GM18499 (cell line): ENCODE measurements around the gene MCUB.
"Not testable (repeated sequence)": the region's sequence is repeated elsewhere in the genome, so short reads cannot be mapped to it uniquely, and the experiment has no call there.

Source experiments
- ATAC-seq: cut with Tn5 transposase; IDR thresholded peaks from one replicate; pipeline ENCODE4 v1.9.1; 2021; ENCODE audit warnings: moderate number of reproducible peaks; ENCODE audit not compliant: insufficient read depth, unreplicated experiment

Gene MCUB

GRCh38 chr4:109559983-109560686, at the start of gene MCUB:
Gene MCUB, plus strand, starts transcription at chr4:109560246. Its CDS starts 92 bp downstream, at chr4:109560338.
- peak; percentile 62 for ATAC-seq

GRCh38 chr4:109510687-109511086, 49.4 kb upstream of the MCUB start:
- ATAC-seq = no peak

DNA sequence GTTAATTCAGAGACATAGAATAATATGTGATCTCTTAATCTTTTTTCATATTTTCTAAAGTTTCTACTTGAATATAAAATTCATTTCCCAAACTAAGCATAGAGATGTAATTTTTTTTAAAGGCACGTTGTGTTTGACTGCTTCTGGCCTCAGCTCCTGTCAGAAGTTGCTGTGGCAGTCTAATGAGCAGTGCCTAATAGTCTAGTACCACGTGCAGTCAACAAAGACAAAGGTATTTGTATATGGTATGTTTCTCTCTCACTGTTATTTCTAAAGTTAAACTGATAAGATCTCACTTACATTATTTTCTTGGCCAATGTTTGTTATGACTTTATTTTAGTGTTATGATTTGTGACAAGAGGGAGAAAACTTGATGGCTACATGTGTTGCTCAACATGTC, 48.6 kb upstream of the MCUB start:
- ATAC-seq = no peak

GRCh38 chr4:109513368-109513767, 46.7 kb upstream of the MCUB start:
- ATAC-seq = not testable (repeated sequence)

- ATAC-seq = no peak
These were observed 27.9 kb upstream of the MCUB start for GRCh38 chr4:109532182-109532581.

GRCh38 chr4:109545401-109545800, 14.6 kb upstream of the MCUB start:
- ATAC-seq = no peak

- no peak for ATAC-seq
These were observed 12.7 kb upstream of the MCUB start for GRCh38 chr4:109547394-109547793.

DNA sequence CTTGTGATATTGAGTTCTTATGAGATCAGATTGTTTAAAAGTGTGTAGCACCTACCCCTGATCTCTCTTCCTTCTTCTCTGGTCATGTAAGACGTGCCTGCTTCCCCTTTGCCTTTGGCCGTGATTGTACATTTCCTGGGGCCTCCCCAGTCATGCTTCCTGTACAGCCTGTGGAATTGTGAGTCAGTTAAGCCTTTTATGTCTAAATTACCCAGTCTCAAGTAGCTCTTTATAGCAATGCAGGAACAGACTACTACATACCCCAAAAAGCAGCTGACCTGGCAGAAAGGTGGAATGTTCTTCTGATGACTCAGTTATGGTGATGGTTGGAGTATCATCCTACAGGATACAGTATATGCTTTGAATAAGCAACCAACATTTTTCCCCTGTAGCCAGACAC, 11.4 kb upstream of the MCUB start:
- ATAC-seq = no peak

DNA sequence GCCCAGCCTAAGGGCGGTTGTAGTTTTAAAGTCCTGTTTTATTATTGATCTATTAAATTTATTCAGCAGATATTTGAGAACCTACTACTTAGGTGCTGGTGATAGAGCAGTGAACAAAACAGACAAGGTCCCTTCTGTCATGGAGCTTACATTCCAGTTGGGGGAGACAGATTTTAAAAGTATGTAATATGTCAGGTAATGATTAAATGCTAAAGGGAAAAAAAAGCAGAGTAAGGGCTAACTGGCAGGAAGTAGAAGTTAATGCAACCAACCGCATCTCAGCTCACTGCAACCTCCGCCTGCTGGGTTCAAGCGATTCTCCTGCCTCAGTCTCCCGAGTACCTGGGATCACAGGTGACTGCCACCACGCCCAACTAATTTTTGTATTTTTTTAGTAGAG, 7.8 kb upstream of the MCUB start:
- ATAC-seq = no peak

GRCh38 chr4:109553130-109553529, 6.9 kb upstream of the MCUB start:
- ATAC-seq = no peak

GRCh38 chr4:109554971-109555370, 5.1 kb upstream of the MCUB start:
- ATAC-seq = no peak

GRCh38 chr4:109557433-109557832, 2.6 kb upstream of the MCUB start:
- ATAC-seq = no peak

DNA sequence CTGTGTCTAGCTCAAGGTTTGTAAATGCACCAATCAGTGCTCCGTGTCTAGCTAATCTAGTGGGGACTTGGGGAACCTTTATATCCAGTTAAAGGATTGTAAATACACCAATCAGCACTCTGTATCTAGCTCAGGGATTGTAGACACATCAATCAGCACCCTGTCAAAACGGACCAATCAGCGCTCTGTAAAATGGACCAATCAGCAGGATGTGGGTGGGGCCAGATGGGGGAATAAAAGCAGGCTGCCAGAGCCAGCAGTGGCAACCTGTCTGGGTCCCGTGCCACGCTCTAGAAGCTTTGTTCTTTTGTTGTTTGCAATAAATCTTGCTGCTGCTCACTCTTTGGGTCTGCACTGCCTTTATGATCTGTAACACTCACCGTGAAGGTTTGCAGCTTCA, 2.0 kb upstream of the MCUB start:
- ATAC-seq = not testable (repeated sequence)

- peak; percentile 18 for ATAC-seq
These were observed 442 bp upstream of the MCUB start for GRCh38 chr4:109559625-109559982.

GRCh38 chr4:109560687-109561461, 828 bp downstream of the MCUB start:
- peak; percentile 52 for ATAC-seq

DNA sequence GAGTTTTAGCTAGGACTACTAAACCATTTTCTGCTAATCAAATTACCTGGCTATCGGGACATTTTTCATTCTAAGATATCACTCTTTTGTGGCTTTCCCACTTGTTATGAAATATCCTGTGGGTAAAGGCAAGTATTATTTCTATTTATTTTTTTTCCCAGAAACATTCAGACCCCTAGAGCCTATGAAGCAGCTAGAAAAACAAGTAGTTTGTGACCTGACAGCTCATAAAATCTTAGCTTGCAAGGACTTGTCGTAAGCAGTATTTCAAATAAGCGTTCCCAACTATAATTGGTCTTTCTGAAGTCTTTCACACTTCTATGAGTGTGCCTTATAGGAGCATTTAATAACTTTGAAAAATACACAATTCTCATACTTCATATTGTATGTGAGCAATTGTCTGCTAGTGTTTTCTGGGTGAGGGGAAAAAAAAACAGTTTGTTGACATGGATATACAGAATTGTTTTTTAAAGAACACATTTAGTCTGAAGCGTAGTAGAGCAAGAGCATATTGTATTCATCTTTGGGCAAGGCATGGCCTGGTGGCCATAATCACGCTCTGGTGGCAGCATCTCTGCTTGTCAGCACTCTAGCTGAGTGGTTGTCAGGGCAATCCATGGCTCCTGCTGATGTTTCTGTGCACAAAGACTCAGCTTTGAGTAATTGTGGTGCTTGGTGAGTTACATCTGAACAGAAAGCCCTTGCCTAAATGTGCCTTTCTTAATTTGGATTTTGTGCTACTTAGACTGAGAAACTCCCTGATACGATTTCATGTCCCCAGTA, 2.6 kb downstream of the MCUB start:
- no peak for ATAC-seq

DNA sequence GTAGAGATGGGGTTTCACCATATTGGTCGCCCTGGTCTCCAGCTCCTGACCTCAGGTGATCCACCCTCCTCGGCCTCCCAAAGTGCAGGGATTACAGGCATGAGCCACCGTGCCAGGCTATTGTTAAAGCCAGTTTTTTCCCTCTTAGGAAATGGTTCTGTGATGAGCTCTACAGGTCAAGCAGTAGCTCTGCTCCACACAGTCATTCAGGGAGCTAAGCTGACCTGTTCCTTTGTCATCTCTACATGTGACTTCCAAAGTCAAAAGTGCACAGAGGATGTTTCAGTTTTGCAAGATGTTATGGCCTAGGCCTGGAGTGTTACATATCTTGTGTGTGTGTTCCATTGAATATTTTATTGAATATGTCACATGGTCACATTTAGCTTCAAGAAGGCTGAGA, 11.4 kb downstream of the MCUB start:
- ATAC-seq = no peak

GRCh38 chr4:109572154-109572553, 12.1 kb downstream of the MCUB start:
- ATAC-seq = no peak

- no peak for ATAC-seq
These were observed 14.4 kb downstream of the MCUB start for GRCh38 chr4:109574443-109574850.

DNA sequence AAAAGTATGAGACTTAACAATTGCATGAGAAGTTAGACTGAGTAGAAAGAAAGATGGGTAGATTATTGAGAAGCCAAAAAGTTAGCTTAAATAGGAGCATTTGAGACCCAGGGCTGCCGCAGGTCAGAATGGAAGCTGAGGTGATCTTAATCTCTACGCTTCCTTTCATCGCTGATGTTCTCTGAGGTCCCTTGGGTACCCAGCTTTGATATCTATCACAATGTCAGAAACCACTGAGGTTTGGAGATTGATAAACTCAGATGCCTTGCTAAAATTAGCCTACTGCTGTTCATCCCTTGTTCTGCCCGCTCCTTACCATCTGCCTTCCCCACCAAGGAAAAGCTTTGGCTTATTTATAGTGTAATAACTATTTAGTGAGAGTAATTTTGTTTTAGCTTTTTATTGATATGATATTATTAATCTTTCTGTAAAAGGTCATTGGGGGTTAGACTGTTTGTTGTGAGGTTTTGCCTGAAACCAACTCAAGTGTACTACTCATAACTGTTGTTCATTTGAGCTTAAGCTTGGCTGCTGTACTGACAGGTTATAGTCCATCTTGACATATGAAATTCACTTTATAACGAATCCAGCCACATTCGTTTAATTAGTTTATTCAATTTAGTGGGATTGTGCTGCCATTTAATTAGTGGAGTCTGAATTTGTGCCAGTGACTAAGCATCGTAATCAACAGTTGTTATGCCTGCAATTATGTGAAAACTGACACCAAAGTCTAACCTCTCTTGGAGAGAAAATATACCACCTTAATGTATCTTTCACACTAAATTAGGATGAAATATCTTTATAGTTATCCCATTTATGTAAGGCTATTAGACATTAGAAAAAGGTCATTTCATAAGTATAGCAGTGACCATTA, 15.1 kb downstream of the MCUB start:
- no peak for ATAC-seq
